ENCODE measurements around the gene WNT5A. TPM values are rescaled to one million over a fixed set of nuclear protein-coding genes. Genes with fewer than 3 reads are reported as not detected.

WNT5A gene
- total RNA-seq, 3 donors from 2014 or later: 7.0 to 54.7 (median 18.7) TPM

DNA sequence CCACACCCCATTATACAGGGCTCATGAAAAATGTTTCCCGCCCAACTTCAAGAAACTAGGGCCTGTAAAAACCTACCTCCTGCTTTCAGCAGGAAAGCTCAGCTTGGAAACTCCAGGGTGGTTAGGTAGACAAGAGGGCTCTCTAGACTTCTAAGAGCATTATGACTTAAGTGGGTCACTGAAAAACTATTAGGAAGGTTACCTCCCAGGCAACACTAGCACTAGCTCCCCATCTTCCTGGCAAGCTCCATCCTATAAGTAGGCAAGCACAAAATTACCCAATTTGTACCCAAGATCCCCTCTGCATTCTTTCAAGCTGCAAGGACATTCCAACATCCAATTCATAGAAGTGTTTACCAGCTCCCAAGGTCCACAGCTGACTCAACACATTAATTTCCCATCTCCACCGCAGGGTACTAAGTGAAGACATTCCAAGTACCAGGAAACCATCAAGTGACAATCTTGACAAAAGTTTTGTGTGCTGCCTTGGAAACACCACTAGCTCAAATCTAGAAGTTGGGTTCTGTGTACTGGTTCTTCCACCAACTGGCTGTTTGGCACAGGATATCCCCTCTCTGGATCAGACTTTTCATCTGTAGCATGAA, 46.9 kb downstream of the WNT5A start:
- TF ChIP-seq POLR2AphosphoS5 (IDR thresholded peaks at IDR 0.05) (no peak), POLR2A (IDR thresholded peaks at IDR 0.05) (no peak)
- TF ChIP-seq, protein P1, sequence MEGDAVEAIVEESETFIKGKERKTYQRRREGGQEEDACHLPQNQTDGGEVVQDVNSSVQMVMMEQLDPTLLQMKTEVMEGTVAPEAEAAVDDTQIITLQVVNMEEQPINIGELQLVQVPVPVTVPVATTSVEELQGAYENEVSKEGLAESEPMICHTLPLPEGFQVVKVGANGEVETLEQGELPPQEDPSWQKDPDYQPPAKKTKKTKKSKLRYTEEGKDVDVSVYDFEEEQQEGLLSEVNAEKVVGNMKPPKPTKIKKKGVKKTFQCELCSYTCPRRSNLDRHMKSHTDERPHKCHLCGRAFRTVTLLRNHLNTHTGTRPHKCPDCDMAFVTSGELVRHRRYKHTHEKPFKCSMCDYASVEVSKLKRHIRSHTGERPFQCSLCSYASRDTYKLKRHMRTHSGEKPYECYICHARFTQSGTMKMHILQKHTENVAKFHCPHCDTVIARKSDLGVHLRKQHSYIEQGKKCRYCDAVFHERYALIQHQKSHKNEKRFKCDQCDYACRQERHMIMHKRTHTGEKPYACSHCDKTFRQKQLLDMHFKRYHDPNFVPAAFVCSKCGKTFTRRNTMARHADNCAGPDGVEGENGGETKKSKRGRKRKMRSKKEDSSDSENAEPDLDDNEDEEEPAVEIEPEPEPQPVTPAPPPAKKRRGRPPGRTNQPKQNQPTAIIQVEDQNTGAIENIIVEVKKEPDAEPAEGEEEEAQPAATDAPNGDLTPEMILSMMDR (IDR thresholded peaks at IDR 0.05): no peak
- Histone ChIP-seq H3K9me3 (no peaks in the 10 kb centered on the region), H3K36me3 (no peaks in the 10 kb centered on the region), H3K4me3 (no peak overlapping the region), H3K4me1 (no peaks in the 10 kb centered on the region), H3K27ac (no peak overlapping the region), H3K27me3 (no peaks in the 10 kb centered on the region)
- no peak for DNase-seq (ENCODE audit: low spot score in 2 of 2)
- intact Hi-C loops (cut with DNase I; ENCODE audit: low total_unique reads): no loop called here

DNA sequence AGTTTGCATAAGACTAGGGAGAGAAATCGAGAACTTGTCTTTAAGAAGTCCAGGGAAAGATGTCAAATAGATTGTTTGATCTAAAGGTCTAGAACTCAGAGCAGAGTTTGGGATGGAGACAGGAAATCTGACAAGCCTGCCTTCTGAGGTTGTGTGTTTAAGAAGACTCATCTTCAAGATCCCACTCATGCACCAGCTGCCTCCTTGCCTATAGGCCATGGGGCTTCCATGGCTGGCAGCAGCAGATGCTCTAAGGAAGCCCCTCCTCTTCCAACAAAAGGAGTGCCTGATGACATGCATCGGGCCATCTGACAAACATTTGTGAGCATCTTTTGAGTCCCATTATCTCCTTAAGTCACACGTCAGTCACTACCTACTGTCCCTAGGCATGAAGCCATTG, 47.4 kb downstream of the WNT5A start:
- Histone ChIP-seq H3K4me3 (no peak overlapping the region), H3K4me1 (no peaks in the 10 kb centered on the region), H3K27ac (no peak overlapping the region), H3K36me3 (no peaks in the 10 kb centered on the region), H3K27me3 (no peaks in the 10 kb centered on the region), H3K9me3 (no peaks in the 10 kb centered on the region)
- TF ChIP-seq POLR2A (IDR thresholded peaks at IDR 0.05) (no peak), POLR2AphosphoS5 (IDR thresholded peaks at IDR 0.05) (no peak)
- TF ChIP-seq, protein P1 (IDR thresholded peaks at IDR 0.05): no peak
- no peak for DNase-seq (ENCODE audit: low spot score in 2 of 2)
- intact Hi-C loops (cut with DNase I; ENCODE audit: low total_unique reads): no loop called here

DNA sequence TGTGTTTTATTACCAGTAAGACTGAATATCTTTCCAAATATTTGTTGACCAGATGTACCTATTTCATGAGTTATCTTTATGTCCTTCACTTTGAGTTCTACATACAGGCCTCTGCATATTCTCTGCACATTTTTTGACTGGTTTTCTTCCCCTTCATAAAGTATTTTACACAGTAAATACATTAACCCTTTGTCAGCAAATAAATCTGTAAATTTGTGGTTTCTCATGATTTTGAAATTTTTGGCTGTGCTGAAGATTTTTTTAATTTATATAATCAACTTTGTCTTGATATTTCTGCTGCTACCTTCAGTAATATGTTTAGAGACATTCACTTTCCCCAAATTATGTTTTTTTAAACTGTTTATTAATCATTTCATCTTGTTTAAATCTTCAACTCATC, 50.5 kb downstream of the WNT5A start:
- no peak overlapping the region for H3K4me3 ChIP-seq
- H3K4me1 ChIP-seq: no peaks in the 10 kb centered on the region
- H3K9me3 ChIP-seq: no peaks in the 10 kb centered on the region
- no peak overlapping the region for H3K27ac ChIP-seq
- H3K36me3 ChIP-seq: no peaks in the 10 kb centered on the region
- no peak for TF ChIP-seq POLR2AphosphoS5 (IDR thresholded peaks at IDR 0.05)
- TF ChIP-seq, protein P1 (IDR thresholded peaks at IDR 0.05): no peak
- TF ChIP-seq POLR2A (IDR thresholded peaks at IDR 0.05): no peak
- no peak for DNase-seq (ENCODE audit: low spot score in 2 of 2)
- H3K27me3 ChIP-seq: no peaks in the 10 kb centered on the region
- intact Hi-C loops (cut with DNase I; ENCODE audit: low total_unique reads): no loop called here

DNA sequence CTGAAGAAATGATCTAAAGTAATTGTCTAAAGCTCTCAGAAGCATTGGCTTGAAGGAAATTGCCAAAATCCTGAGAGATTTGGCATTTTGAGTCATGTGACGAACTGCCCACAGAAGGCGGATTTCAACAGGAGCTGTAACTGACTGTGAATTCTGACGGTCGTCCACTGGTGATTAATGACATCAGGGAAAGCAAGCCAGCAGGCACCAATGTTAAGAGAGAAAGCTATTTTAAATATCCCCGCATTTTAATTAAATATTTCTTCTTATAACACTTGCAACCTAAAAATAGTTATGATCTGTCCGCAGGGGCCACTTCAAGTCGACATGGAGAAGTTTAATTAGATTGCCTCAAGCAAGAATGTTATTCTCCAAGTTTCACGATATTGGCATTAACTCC, 51.6 kb downstream of the WNT5A start:
- no peak for DNase-seq (ENCODE audit: low spot score in 2 of 2)
- intact Hi-C loops (cut with DNase I; ENCODE audit: low total_unique reads): no loop called here
- H3K27ac ChIP-seq: no peak overlapping the region

DNA sequence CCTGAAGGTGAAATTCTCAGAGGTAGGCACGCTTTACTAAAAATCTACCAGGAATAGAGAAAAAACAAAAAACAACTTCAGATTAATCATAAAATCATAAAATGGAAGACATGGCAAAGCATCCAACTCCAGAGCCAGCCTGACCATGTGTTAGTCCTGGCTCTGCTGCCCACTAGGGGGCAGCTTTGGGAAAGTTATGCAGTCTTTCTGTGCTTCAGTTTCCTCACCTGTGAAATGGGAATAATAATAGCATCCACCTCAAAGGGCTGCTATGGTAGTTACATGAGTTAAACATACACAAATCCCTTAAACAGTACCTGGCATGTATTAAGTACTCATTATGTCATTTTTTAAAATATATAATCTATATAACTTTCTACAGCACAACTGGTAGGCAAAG, 52.3 kb downstream of the WNT5A start:
- DNase-seq (ENCODE audit: low spot score in 2 of 2): no peak
- no peak overlapping the region for H3K27ac ChIP-seq
- no peak for TF ChIP-seq POLR2AphosphoS5 (IDR thresholded peaks at IDR 0.05)
- TF ChIP-seq, protein P1 (IDR thresholded peaks at IDR 0.05): no peak
- no peak for TF ChIP-seq POLR2A (IDR thresholded peaks at IDR 0.05)
- H3K4me1 ChIP-seq: no peaks in the 10 kb centered on the region
- H3K27me3 ChIP-seq: no peaks in the 10 kb centered on the region
- H3K4me3 ChIP-seq: no peak overlapping the region
- no peaks in the 10 kb centered on the region for H3K9me3 ChIP-seq
- intact Hi-C loops (cut with DNase I; ENCODE audit: low total_unique reads): no loop called here
- H3K36me3 ChIP-seq: no peaks in the 10 kb centered on the region

More for the DNA sequence above, 51.6 kb downstream of the WNT5A start:
- Histone ChIP-seq H3K9me3 (no peaks in the 10 kb centered on the region), H3K4me1 (no peaks in the 10 kb centered on the region), H3K4me3 (no peak overlapping the region), H3K27me3 (no peaks in the 10 kb centered on the region), H3K36me3 (no peaks in the 10 kb centered on the region)
- TF ChIP-seq, protein P1 (IDR thresholded peaks at IDR 0.05): no peak
- TF ChIP-seq POLR2AphosphoS5 (IDR thresholded peaks at IDR 0.05): no peak
- no peak for TF ChIP-seq POLR2A (IDR thresholded peaks at IDR 0.05)
